ENCODE data around the gene APOL2.
A peak's percentile ranks its signal among the peaks of the same experiment; 100 is the strongest.

Gene APOL2, protein sequence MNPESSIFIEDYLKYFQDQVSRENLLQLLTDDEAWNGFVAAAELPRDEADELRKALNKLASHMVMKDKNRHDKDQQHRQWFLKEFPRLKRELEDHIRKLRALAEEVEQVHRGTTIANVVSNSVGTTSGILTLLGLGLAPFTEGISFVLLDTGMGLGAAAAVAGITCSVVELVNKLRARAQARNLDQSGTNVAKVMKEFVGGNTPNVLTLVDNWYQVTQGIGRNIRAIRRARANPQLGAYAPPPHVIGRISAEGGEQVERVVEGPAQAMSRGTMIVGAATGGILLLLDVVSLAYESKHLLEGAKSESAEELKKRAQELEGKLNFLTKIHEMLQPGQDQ

DNA sequence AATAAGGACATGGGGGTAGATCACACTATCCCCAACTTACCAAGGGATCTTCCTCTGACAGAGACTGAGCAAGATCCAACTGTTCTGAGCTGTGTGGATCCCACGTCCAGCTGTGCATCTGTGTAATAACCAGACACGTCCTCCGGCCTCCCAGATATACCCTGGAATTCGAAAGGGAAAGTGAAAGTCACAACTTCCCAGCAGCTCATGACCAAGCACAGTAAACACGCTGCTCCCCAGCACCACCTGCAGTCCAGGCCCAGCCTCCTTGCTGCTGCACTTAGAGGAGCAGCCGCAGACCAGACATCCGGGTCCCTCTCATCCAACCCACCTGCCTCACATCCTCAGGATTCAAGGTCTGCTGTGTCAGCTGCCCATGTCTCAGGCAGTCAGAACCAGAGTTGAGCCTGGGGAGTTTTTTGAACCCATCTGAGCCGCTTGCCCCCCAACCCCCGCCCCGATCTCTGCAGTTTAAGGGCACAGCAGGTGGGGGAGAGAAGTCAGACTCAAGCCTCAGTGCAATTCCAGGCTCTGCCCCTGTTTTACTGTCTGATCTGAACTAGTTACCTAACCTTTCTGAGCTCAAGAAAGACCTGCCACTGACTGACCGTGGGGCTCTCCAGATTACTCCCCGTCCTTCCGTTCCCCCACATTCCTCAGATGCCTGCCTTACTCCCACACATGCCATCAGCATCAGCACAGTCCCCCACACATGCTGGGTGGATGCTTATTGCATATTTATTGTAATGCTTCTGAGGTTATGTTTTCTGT lies at the start of gene APOL2:
TSS of gene APOL2 (minus strand) at position 127 of the 771 bp plus-strand sequence. CDS start 6,365 bp downstream, outside the sequence.
- peak within 1 kb of the TSS; percentile 61 for H3K4me3 ChIP-seq (ENCODE audit: low read depth, low read length)
- TF ChIP-seq, protein P1, sequence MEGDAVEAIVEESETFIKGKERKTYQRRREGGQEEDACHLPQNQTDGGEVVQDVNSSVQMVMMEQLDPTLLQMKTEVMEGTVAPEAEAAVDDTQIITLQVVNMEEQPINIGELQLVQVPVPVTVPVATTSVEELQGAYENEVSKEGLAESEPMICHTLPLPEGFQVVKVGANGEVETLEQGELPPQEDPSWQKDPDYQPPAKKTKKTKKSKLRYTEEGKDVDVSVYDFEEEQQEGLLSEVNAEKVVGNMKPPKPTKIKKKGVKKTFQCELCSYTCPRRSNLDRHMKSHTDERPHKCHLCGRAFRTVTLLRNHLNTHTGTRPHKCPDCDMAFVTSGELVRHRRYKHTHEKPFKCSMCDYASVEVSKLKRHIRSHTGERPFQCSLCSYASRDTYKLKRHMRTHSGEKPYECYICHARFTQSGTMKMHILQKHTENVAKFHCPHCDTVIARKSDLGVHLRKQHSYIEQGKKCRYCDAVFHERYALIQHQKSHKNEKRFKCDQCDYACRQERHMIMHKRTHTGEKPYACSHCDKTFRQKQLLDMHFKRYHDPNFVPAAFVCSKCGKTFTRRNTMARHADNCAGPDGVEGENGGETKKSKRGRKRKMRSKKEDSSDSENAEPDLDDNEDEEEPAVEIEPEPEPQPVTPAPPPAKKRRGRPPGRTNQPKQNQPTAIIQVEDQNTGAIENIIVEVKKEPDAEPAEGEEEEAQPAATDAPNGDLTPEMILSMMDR (IDR thresholded peaks at IDR 0.05; ENCODE audit: low read depth, low read length, missing control alignments) = peak; percentile 79
- peak; percentile 88 for DNase-seq (ENCODE audit: low read depth)
- in situ Hi-C loops (cut with HindIII; ENCODE audit: low sequenced_read_pairs) = no loop called here

GRCh38 chr22:36288571-36289405 lies 49.5 kb upstream of the APOL2 start:
- DNase-seq (ENCODE audit: low read depth) = no peak
- TF ChIP-seq, protein P1 (IDR thresholded peaks at IDR 0.05; ENCODE audit: low read depth, low read length, missing control alignments) = no peak
- H3K4me3 ChIP-seq (ENCODE audit: low read depth, low read length) = no peak overlapping the region
- in situ Hi-C loops (cut with HindIII; ENCODE audit: low sequenced_read_pairs) = no loop called here

GRCh38 chr22:36287881-36288515 lies 48.7 kb upstream of the APOL2 start:
- TF ChIP-seq, protein P1 (IDR thresholded peaks at IDR 0.05; ENCODE audit: low read depth, low read length, missing control alignments) = no peak
- no peak for DNase-seq (ENCODE audit: low read depth)
- H3K4me3 ChIP-seq (ENCODE audit: low read depth, low read length) = no peak overlapping the region
- in situ Hi-C loops (cut with HindIII; ENCODE audit: low sequenced_read_pairs) = no loop called here

DNA sequence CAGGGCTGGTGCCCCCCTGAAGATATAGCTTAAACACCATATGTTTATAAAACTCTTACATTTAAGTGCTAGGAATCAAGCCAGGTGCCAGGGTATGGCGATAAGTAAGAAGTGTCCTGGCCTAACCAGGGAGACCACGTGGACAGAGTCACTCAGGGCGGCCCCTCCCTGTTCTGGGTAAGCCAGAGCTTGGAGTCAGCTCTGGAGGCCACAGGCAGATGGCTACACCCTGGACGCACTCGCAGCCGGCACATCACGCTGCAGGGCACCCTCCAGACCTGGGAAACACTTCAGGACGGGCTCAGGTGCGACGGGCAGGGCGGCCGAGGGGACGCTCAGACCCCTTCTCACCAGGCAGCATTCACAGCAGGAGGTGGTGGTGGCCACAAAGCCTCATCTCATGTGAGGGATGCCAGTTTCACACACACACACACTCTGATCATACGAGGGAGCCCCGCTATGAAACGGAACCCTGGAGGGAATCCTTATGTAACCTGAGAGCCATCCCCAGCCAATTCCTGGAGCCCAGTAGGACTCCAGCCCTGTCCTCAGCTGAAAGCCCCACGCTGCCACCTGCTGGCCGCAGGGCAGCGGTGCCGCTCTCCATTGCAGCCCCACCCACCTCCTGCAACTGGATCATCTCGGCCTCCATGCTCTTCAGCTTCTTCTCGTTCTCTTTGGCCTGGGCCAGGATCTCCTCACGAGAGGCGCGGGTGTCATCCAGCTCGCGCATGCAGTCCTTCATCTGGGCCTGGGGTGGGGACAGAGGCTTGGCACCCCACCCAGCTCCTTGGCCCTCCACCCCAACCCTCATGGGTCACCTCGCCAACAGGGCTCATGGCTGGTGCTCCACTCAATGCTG lies 47.0 kb upstream of the APOL2 start:
- DNase-seq (ENCODE audit: low read depth) = peak; percentile 57
- no peak overlapping the region for H3K4me3 ChIP-seq (ENCODE audit: low read depth, low read length)
- TF ChIP-seq, protein P1 (IDR thresholded peaks at IDR 0.05; ENCODE audit: low read depth, low read length, missing control alignments) = peak; percentile 98
- in situ Hi-C loops (cut with HindIII; ENCODE audit: low sequenced_read_pairs) = no loop called here

- TF ChIP-seq, protein P1 (IDR thresholded peaks at IDR 0.05; ENCODE audit: low read depth, low read length, missing control alignments) = no peak
- DNase-seq (ENCODE audit: low read depth) = no peak
- in situ Hi-C loops (cut with HindIII; ENCODE audit: low sequenced_read_pairs) = no loop called here
- H3K4me3 ChIP-seq (ENCODE audit: low read depth, low read length) = no peak overlapping the region
Observed at GRCh38 chr22:36285545-36285944, 46.2 kb upstream of the APOL2 start.
